ENCODE measurements around the gene RASSF1.

DNA sequence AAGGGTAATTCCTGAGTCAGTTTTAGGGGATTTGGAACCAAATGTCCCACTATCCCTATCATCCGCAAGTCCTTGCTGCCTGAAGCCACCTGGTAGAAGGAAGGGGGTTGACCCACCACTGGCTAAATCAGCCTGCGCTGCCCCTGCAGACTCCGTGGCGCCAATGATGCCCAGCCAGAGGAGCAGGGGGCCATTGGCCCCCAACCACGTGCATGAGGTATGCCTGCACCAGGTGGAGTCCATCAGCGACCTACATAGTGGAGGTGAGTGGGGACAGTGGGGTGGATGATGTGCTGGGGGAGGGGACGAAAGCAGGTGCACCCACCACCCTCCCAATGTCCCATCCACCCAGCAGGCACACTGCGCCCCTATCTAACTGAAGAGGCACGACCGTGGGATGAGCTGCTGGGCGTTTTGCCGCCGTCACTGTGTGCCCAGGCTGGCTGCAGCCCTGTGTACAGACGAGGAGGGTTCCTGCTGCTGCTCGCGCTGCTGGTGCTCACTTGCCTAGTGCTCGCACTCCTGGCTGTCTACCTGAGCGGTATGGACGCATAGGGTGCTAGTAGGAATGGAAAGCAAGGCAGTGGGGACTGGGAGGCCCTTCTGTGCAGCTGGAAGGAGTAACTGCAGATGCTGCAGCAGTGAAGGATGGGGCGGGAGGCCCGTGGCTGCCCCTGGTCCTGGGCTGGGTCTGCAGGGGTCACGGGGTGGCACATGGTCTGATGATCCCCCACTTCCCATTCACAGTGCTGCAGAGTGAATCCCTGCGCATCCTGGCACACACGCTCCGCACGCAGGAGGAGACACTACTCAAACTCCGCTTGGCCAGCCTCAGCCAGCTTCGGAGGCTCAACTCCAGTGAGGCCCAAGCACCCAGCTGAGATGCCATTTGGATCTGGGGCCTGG is 54.1 kb downstream of the RASSF1 start:
- TF ChIP-seq EZH2 (IDR thresholded peaks at IDR 0.05; ENCODE audit: insufficient read depth, low read length), result no peak
- TF ChIP-seq, protein P1, sequence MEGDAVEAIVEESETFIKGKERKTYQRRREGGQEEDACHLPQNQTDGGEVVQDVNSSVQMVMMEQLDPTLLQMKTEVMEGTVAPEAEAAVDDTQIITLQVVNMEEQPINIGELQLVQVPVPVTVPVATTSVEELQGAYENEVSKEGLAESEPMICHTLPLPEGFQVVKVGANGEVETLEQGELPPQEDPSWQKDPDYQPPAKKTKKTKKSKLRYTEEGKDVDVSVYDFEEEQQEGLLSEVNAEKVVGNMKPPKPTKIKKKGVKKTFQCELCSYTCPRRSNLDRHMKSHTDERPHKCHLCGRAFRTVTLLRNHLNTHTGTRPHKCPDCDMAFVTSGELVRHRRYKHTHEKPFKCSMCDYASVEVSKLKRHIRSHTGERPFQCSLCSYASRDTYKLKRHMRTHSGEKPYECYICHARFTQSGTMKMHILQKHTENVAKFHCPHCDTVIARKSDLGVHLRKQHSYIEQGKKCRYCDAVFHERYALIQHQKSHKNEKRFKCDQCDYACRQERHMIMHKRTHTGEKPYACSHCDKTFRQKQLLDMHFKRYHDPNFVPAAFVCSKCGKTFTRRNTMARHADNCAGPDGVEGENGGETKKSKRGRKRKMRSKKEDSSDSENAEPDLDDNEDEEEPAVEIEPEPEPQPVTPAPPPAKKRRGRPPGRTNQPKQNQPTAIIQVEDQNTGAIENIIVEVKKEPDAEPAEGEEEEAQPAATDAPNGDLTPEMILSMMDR (IDR thresholded peaks at IDR 0.05; ENCODE audit: insufficient read depth, low read depth, low read length), result no peak

All from astrocyte (in vitro differentiated cells and primary cell).